ENCODE results near the gene CTDSP2. TPM values are rescaled to one million over a fixed set of nuclear protein-coding genes. Genes with fewer than 3 reads are reported as not detected.

Gene CTDSP2
- total RNA-seq, 1 donor from 2014 or later: 87.1 TPM

DNA sequence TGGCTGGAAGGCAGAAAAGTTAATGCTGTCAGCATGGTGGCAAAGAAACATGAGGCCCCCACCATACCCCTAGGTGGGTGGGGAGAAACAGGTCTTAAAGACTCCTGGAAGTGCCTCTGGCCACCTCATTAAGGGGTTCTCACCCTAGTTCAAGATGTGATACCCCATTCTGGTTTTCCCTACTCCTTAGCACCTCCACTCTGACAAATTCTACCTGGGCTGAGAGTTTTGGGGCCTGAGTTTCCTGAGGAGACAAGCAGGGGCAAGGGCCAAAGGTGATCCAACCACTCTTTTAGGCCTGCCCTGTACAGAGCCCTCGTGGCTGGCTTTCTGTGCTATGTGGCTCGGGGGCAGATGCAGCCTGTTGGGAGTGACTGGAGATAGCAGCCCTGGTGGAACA, 20.1 kb downstream of the CTDSP2 start:
- no peak overlapping the region for H3K9ac ChIP-seq (ENCODE audit: low read length)
- Mint-ChIP-seq H3K36me3 (ENCODE audit: low read depth, unreplicated experiment) (peaks cover 29% of the 10 kb centered on the region), H3K27me3 (ENCODE audit: low read depth, unreplicated experiment) (no peaks in the 10 kb centered on the region), H3K4me3 (ENCODE audit: unreplicated experiment) (no peak overlapping the region), H3K27ac (ENCODE audit: unreplicated experiment) (no peak overlapping the region), H3K4me1 (ENCODE audit: low read depth, unreplicated experiment) (peaks cover 17% of the 10 kb centered on the region), H3K9me3 (ENCODE audit: unreplicated experiment) (peaks cover 3% of the 10 kb centered on the region)
- no peak overlapping the region for H3K4me2 ChIP-seq (ENCODE audit: low read length)
- H3K27ac ChIP-seq (ENCODE audit: low read depth, low read length): no peak overlapping the region
- no peak for TF ChIP-seq EZH2 (IDR thresholded peaks at IDR 0.05; ENCODE audit: insufficient read depth, low read length)
- TF ChIP-seq, protein P1, sequence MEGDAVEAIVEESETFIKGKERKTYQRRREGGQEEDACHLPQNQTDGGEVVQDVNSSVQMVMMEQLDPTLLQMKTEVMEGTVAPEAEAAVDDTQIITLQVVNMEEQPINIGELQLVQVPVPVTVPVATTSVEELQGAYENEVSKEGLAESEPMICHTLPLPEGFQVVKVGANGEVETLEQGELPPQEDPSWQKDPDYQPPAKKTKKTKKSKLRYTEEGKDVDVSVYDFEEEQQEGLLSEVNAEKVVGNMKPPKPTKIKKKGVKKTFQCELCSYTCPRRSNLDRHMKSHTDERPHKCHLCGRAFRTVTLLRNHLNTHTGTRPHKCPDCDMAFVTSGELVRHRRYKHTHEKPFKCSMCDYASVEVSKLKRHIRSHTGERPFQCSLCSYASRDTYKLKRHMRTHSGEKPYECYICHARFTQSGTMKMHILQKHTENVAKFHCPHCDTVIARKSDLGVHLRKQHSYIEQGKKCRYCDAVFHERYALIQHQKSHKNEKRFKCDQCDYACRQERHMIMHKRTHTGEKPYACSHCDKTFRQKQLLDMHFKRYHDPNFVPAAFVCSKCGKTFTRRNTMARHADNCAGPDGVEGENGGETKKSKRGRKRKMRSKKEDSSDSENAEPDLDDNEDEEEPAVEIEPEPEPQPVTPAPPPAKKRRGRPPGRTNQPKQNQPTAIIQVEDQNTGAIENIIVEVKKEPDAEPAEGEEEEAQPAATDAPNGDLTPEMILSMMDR (IDR thresholded peaks at IDR 0.05; ENCODE audit: insufficient read depth, low read depth, low read length): no peak
- H4K20me1 ChIP-seq (ENCODE audit: insufficient read depth, low read length): peaks cover 78% of the 10 kb centered on the region
- H3K36me3 ChIP-seq (ENCODE audit: insufficient read depth, low read length): peaks cover 66% of the 10 kb centered on the region
- no peak overlapping the region for H3K4me3 ChIP-seq (ENCODE audit: insufficient read depth, low read depth, low read length)
- H3K9me3 ChIP-seq (ENCODE audit: insufficient read depth, low read depth, low read length): no peaks in the 10 kb centered on the region
- DNase-seq (ENCODE audit: low read depth): no peak
- peaks cover 43% of the 10 kb centered on the region for H3K79me2 ChIP-seq (ENCODE audit: insufficient read depth, low read length)
- FAIRE-seq: no peak
- H3K4me1 ChIP-seq (ENCODE audit: insufficient read depth, low read length): no peaks in the 10 kb centered on the region
- H2AFZ ChIP-seq (ENCODE audit: low read depth, low read length): no peak overlapping the region
- H3K27me3 ChIP-seq (ENCODE audit: insufficient read depth, low read length): no peaks in the 10 kb centered on the region

DNA sequence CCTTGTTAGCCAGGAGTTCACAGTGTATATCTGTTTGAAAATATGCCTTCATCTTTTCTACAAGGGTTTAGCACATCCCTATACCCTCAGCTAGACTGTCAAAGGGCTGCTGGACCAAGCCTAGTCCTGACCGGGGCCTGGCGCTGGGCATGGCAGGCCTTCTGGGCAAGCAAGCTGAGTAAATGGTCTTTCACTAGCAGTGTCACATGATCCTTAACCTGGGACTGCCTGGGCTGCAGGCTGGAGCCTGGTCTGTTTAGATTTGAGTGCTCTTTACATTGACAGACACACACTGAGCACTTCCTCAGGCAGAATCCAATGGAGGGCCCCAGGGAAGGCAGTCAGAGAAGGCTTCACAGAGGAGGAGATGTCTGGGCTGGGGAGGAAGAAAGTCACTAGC, 21.1 kb downstream of the CTDSP2 start:
- Histone ChIP-seq H3K4me3 (ENCODE audit: insufficient read depth, low read depth, low read length) (no peak overlapping the region), H4K20me1 (ENCODE audit: insufficient read depth, low read length) (peaks cover 70% of the 10 kb centered on the region), H3K79me2 (ENCODE audit: insufficient read depth, low read length) (peaks cover 34% of the 10 kb centered on the region), H3K4me2 (ENCODE audit: low read length) (no peak overlapping the region), H3K36me3 (ENCODE audit: insufficient read depth, low read length) (peaks cover 68% of the 10 kb centered on the region), H2AFZ (ENCODE audit: low read depth, low read length) (no peak overlapping the region), H3K4me1 (ENCODE audit: insufficient read depth, low read length) (no peaks in the 10 kb centered on the region), H3K9me3 (ENCODE audit: insufficient read depth, low read depth, low read length) (no peaks in the 10 kb centered on the region), H3K27me3 (ENCODE audit: insufficient read depth, low read length) (no peaks in the 10 kb centered on the region), H3K9ac (ENCODE audit: low read length) (no peak overlapping the region), H3K27ac (ENCODE audit: low read depth, low read length) (no peak overlapping the region)
- FAIRE-seq: no peak
- no peak for TF ChIP-seq EZH2 (IDR thresholded peaks at IDR 0.05; ENCODE audit: insufficient read depth, low read length)
- TF ChIP-seq, protein P1 (IDR thresholded peaks at IDR 0.05; ENCODE audit: insufficient read depth, low read depth, low read length): no peak
- Mint-ChIP-seq H3K9me3 (ENCODE audit: unreplicated experiment) (peaks cover 3% of the 10 kb centered on the region), H3K36me3 (ENCODE audit: low read depth, unreplicated experiment) (peaks cover 33% of the 10 kb centered on the region), H3K4me3 (ENCODE audit: unreplicated experiment) (no peak overlapping the region), H3K27ac (ENCODE audit: unreplicated experiment) (no peak overlapping the region), H3K4me1 (ENCODE audit: low read depth, unreplicated experiment) (peaks cover 15% of the 10 kb centered on the region), H3K27me3 (ENCODE audit: low read depth, unreplicated experiment) (no peaks in the 10 kb centered on the region)
- no peak for DNase-seq (ENCODE audit: low read depth)

DNA sequence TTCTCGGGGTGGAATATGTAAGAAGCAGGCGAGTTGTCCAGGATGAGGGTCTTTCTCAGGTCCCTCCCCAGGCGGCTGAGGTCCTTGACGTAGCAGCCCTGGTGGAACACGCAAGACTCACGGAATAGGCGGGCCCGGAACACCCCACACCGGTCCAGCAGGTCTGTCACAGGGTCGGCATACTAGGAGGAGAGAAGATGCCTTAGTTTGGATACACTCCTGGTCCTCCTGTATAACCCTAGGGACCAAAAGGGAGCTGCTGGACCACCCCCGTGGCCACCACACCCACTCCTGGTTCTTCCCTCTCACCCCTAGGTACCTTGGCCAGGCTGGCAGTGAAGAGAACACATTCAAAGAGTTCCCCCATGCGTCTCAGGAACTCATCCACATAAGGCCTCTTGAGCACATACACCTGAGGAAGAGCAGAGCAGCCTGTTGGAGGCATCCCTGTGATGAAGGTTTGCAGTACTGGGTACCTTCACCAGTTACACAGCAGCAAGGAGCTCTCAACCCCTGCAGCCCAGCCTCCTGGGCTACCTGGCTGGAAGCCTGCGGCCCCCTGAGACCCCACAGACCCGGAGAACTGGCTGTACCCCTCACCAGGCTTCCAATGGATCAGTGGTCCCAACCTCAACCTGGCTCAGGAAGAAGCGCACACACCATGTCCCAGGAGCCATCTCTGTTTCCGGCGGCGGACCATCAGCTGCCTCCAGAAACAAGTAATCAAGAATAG, 22.5 kb downstream of the CTDSP2 start:
- Mint-ChIP-seq H3K27me3 (ENCODE audit: low read depth, unreplicated experiment) (no peaks in the 10 kb centered on the region), H3K4me1 (ENCODE audit: low read depth, unreplicated experiment) (peaks cover 6% of the 10 kb centered on the region), H3K36me3 (ENCODE audit: low read depth, unreplicated experiment) (peaks cover 32% of the 10 kb centered on the region), H3K4me3 (ENCODE audit: unreplicated experiment) (no peak overlapping the region), H3K9me3 (ENCODE audit: unreplicated experiment) (peaks cover 3% of the 10 kb centered on the region), H3K27ac (ENCODE audit: unreplicated experiment) (no peak overlapping the region)
- H3K27ac ChIP-seq (ENCODE audit: low read depth, low read length): no peak overlapping the region
- H3K79me2 ChIP-seq (ENCODE audit: insufficient read depth, low read length): peaks cover 20% of the 10 kb centered on the region
- no peaks in the 10 kb centered on the region for H3K4me1 ChIP-seq (ENCODE audit: insufficient read depth, low read length)
- no peak overlapping the region for H3K4me2 ChIP-seq (ENCODE audit: low read length)
- DNase-seq (ENCODE audit: low read depth): no peak
- H3K4me3 ChIP-seq (ENCODE audit: insufficient read depth, low read depth, low read length): no peak overlapping the region
- H2AFZ ChIP-seq (ENCODE audit: low read depth, low read length): no peak overlapping the region
- no peak for FAIRE-seq
- peaks cover 56% of the 10 kb centered on the region for H4K20me1 ChIP-seq (ENCODE audit: insufficient read depth, low read length)
- H3K27me3 ChIP-seq (ENCODE audit: insufficient read depth, low read length): no peaks in the 10 kb centered on the region
- no peak overlapping the region for H3K9ac ChIP-seq (ENCODE audit: low read length)
- TF ChIP-seq, protein P1 (IDR thresholded peaks at IDR 0.05; ENCODE audit: insufficient read depth, low read depth, low read length): no peak
- TF ChIP-seq EZH2 (IDR thresholded peaks at IDR 0.05; ENCODE audit: insufficient read depth, low read length): no peak
- peaks cover 68% of the 10 kb centered on the region for H3K36me3 ChIP-seq (ENCODE audit: insufficient read depth, low read length)
- H3K9me3 ChIP-seq (ENCODE audit: insufficient read depth, low read depth, low read length): no peaks in the 10 kb centered on the region
